ENCODE data around the gene AFP. TPM values are rescaled to one million over a fixed set of nuclear protein-coding genes. Genes with fewer than 3 reads are reported as not detected.

The AFP gene
- total and polyA plus RNA-seq, 2 of the 4 experiments (the other 2 are of a cell fraction), result 0.87 to 1.3 TPM

DNA sequence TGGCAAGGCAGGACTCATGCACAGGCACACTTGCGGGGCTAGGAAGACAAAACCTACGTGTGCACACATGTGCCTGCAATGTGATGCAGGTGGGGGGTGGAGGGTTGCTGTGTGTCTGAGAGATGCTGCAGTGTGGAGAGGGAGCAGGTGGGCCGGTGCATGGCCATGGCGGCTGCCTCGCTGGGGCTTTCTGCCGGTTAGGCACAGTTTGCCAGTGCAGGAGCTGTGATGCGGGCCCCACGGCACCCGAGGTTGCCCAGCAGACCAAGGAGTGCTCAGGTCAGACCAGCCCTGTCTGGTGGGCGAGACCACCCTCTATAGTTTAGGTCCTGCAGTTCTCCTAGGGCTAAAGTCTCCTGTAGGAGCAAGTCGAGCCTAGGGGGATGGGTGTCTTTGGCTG is 41.2 kb downstream of the AFP start:
- peaks cover 2% of the 10 kb centered on the region; the same call in 1 of the 2 replicates for H3K9me3 ChIP-seq (ENCODE audit: control insufficient read depth, insufficient read depth, low read length)
- H3K23ac ChIP-seq (ENCODE audit: low read depth, low read length), result no peak overlapping the region
- DNase-seq (no peak), ATAC-seq (ENCODE audit: low read depth) (no peak)
- no peaks in the 10 kb centered on the region for H3K9me1 ChIP-seq (ENCODE audit: insufficient read depth, low read length)
- no peak overlapping the region for H2AK9ac ChIP-seq (replicated peaks; ENCODE audit: low read depth, low read length, poor library complexity)
- dilution Hi-C loops (cut with HindIII; ENCODE audit: low sequenced_read_pairs, unreplicated experiment), result no loop called here
- H3K36me3 ChIP-seq (ENCODE audit: control insufficient read depth, insufficient read depth, low read length), result no peaks in the 10 kb centered on the region
- no peak overlapping the region for H4K8ac ChIP-seq (ENCODE audit: low read depth in 2 of 2, low read length in 2 of 2)
- in situ Hi-C loops (cut with MboI; ENCODE audit: low sequenced_read_pairs), result no loop called here
- intact Hi-C loops (cut with micrococcal nuclease), result no loop called here
- BruUV-seq (replicated peaks), result no TSS peak
- H3K4me2 ChIP-seq (ENCODE audit: low read depth, low read length), result no peak overlapping the region
- no peaks in the 10 kb centered on the region for H4K20me1 ChIP-seq (ENCODE audit: insufficient read depth, low read length)
- no peak for TF ChIP-seq RCOR1 (IDR thresholded peaks at IDR 0.05; ENCODE audit: insufficient replicate concordance, low read length)
- TF ChIP-seq NFE2L2 (IDR thresholded peaks at IDR 0.05; ENCODE audit: low read depth, low read length), result no peak
- TF ChIP-seq ELK1 (IDR thresholded peaks at IDR 0.05; ENCODE audit: borderline replicate concordance, low read depth, low read length), result no peak
- TF ChIP-seq MAZ (IDR thresholded peaks at IDR 0.05; ENCODE audit: borderline replicate concordance, low read depth, low read length), result no peak
- TF ChIP-seq FOS (IDR thresholded peaks at IDR 0.05; ENCODE audit: low read depth, low read length), result no peak
- no peak for TF ChIP-seq CHD1 (IDR thresholded peaks at IDR 0.05; ENCODE audit: low read depth, low read length)
- no peak overlapping the region for H3K9ac ChIP-seq (ENCODE audit: low read depth, low read length)
- H3K4ac ChIP-seq (ENCODE audit: low read depth, low read length), result no peak overlapping the region
- no peak overlapping the region for H2AFZ ChIP-seq (replicated peaks; ENCODE audit: low read length, poor library complexity)
- no peak overlapping the region for H2BK15ac ChIP-seq (ENCODE audit: low read depth, low read length)
- no peaks in the 10 kb centered on the region for H3K4me1 ChIP-seq (ENCODE audit: control insufficient read depth, insufficient read depth, low read length)
- peaks cover 2% of the 10 kb centered on the region; the same call in 1 of the 2 replicates for H3K27me3 ChIP-seq (ENCODE audit: control insufficient read depth, insufficient read depth, low read length)
- H3K56ac ChIP-seq (ENCODE audit: extremely low read depth, insufficient read depth, low read length), result no peak overlapping the region
- H2BK20ac ChIP-seq (ENCODE audit: low read depth, low read length), result no peak overlapping the region
- H3K14ac ChIP-seq (replicated peaks; ENCODE audit: low read depth, low read length), result no peak overlapping the region
- no peaks in the 10 kb centered on the region for H3K79me1 ChIP-seq (ENCODE audit: low read depth in 1 of 2, low read length in 2 of 2)
- WGBS, 2 experiments (ENCODE audit: extremely low coverage in 2 of 2, insufficient read length in 1 of 2), result 60% methylated on average over 1 of the region's 11 CpGs; no CpG with 5 or more reads in 1 of the 2 experiments
- no peak overlapping the region for H2BK120ac ChIP-seq (ENCODE audit: low read depth, low read length)
- no peak overlapping the region for H2AK5ac ChIP-seq (ENCODE audit: low read depth, low read length)
- H4K91ac ChIP-seq (ENCODE audit: insufficient read depth, low read depth, low read length), result no peak overlapping the region
- ChIA-PET CTCF (no interaction called here), POLR2A (ENCODE audit: unreplicated experiment) (no interaction called here)
- no peak overlapping the region for H3K27ac ChIP-seq (ENCODE audit: insufficient read depth, low read length)
- no peak overlapping the region for H3K18ac ChIP-seq (ENCODE audit: low read depth, low read length)
- no peak overlapping the region for H2BK5ac ChIP-seq (ENCODE audit: low read depth, low read length, poor library complexity, severe bottlenecking)
- H4K5ac ChIP-seq (ENCODE audit: low read depth, low read length), result no peak overlapping the region
- no peak overlapping the region for H3K4me3 ChIP-seq (ENCODE audit: insufficient read depth, low read depth, low read length)
